HCT116 (cell line): ENCODE data around the gene PVALEF. TPM values are rescaled to one million over a fixed set of nuclear protein-coding genes. Genes with fewer than 3 reads are reported as not detected.

Experiments
- ATAC-seq: fragments of 200-7000 bp; cut with Tn5 transposase; 2 replicates; pipeline ENCODE4 v1.9.1; 2020; ENCODE audit warnings: mild to moderate bottlenecking, moderate library complexity
- BruUV-seq: library from RNA; stranded (reverse); fragments of 400-500 nt; replicated peaks from 2 replicates; lab custom pipeline; 2021; lab: Mats Ljungman, UMichigan
- CTCF ChIA-PET: fragments of 300-600 bp; sonication (Branson Sonifier 250); formaldehyde crosslinking; loops from one replicate; lab custom pipeline; 2021; ENCODE audit warnings: antibody characterized with exemption; lab: Charles Lee
- POLR2A ChIA-PET: fragments of 300-600, 350-600 bp; sonication (Branson Sonifier 250); formaldehyde crosslinking; loops from one replicate; lab custom pipeline; 2021; ENCODE audit warnings: antibody characterized with exemption; lab: Charles Lee
- RAD21 ChIA-PET, 2 experiments: fragments of 300-600 bp; sonication (Branson Sonifier 250); formaldehyde crosslinking; loops; one replicate each; lab custom pipeline; 2023; ENCODE audit warnings: low total read pairs in 2 of 2; ENCODE audit not compliant: uncharacterized antibody in 2 of 2, unreplicated experiment in 2 of 2, low non-redundant PET in 1 of 2; lab: Charles Lee
- DNase-seq: peaks from one replicate; pipeline ENCODE4 v3.0.0-alpha.2; 2010; ENCODE audit warnings: low read depth, low spot score
- H2AFZ ChIP-seq: fragments of 200-600 bp; shearing (Covaris generic), sonication (generic); 2 replicates; pipeline ENCODE4 v1.6.1; 2017; ENCODE audit warnings: low read depth, mixed run types, mixed read lengths, antibody characterized with exemption, low read length; ENCODE audit not compliant: poor library complexity, severe bottlenecking
- H3K27ac ChIP-seq: 2 replicates; pipeline ENCODE4 v1.5.1; 2012; ENCODE audit warnings: low read depth, low read length
- H3K27me3 ChIP-seq: fragments of 200-600 bp; sonication (generic); 2 replicates; pipeline ENCODE4 v1.6.1; 2016; ENCODE audit warnings: mixed run types, low read length, mixed read lengths; ENCODE audit not compliant: insufficient read depth
- H3K36me3 ChIP-seq, 2 experiments: fragments of 200-500 bp in 1 of 2; fragments of 200-600 bp in 1 of 2; sonication (Bioruptor generic) in 1 of 2; sonication (generic) in 1 of 2; 2 replicates each; pipeline versions ENCODE4 v1.5.1 to v1.6.1; 2014 to 2016; ENCODE audit warnings: low read length in 2 of 2, inconsistent platforms in 1 of 2, mixed read lengths in 1 of 2, mixed run types in 1 of 2; ENCODE audit not compliant: insufficient read depth in 2 of 2, control insufficient read depth in 1 of 2
- H3K4me1 ChIP-seq, 2 experiments: fragments of 200-600 bp in 1 of 2; sonication (generic) in 1 of 2; 2 replicates each; pipeline versions ENCODE4 v1.5.1 to v1.6.1; 2012 to 2017; ENCODE audit warnings: low read length in 2 of 2, inconsistent platforms in 1 of 2, mild to moderate bottlenecking in 1 of 2, mixed read lengths in 1 of 2, mixed run types in 1 of 2, moderate library complexity in 1 of 2; ENCODE audit not compliant: insufficient read depth in 2 of 2, control insufficient read depth in 1 of 2
- H3K4me2 ChIP-seq: fragments of 200-600 bp; sonication (generic); 2 replicates; pipeline ENCODE4 v1.6.1; 2017; ENCODE audit warnings: mixed run types, low read length, mixed read lengths
- H3K4me3 ChIP-seq, 2 experiments: fragments of 200-600 bp in 1 of 2; sonication (generic) in 1 of 2; replicated peaks in 1 of 2; 2 replicates each; pipeline ENCODE4 v1.5.1; 2011 to 2016; ENCODE audit warnings: low read length in 2 of 2, control low read depth in 1 of 2, low read depth in 1 of 2, mild to moderate bottlenecking in 1 of 2, mixed read lengths in 1 of 2, mixed run types in 1 of 2
- H3K79me2 ChIP-seq: fragments of 200-600 bp; sonication (generic); 2 replicates; pipeline ENCODE4 v1.6.1; 2017; ENCODE audit warnings: mild to moderate bottlenecking, mixed run types, low read length, moderate library complexity, mixed read lengths; ENCODE audit not compliant: insufficient read depth
- H3K9ac ChIP-seq: fragments of 200-600 bp; sonication (generic); 2 replicates; pipeline ENCODE4 v1.6.1; 2016; ENCODE audit warnings: low read length, mixed read lengths
- H3K9me2 ChIP-seq: fragments of 200-600 bp; sonication (generic), shearing (Covaris generic); 2 replicates; pipeline ENCODE4 v1.6.1; 2017; ENCODE audit warnings: mixed run types, mild to moderate bottlenecking, moderate library complexity; ENCODE audit not compliant: insufficient read depth
- H3K9me3 ChIP-seq, 2 experiments: fragments of 200-500 bp in 1 of 2; fragments of 200-600 bp in 1 of 2; sonication (Bioruptor generic) in 1 of 2; sonication (generic) in 1 of 2; 2 replicates each; pipeline ENCODE4 v1.6.1; 2014 to 2017; ENCODE audit warnings: low read length in 2 of 2, mixed read lengths in 2 of 2, inconsistent platforms in 1 of 2, low read depth in 1 of 2, mild to moderate bottlenecking in 1 of 2, mixed run types in 1 of 2, moderate library complexity in 1 of 2; ENCODE audit not compliant: control insufficient read depth in 1 of 2, insufficient read depth in 1 of 2
- H4K20me1 ChIP-seq: fragments of 200-600 bp; sonication (generic), shearing (Covaris generic); 2 replicates; pipeline ENCODE4 v1.6.1; 2017; ENCODE audit warnings: mixed run types, mild to moderate bottlenecking, moderate library complexity; ENCODE audit not compliant: insufficient read depth
- CBX3 ChIP-seq: IDR thresholded peaks from 2 replicates; pipeline ENCODE4 v1.6.1; 2012; ENCODE audit warnings: low read depth
- EGR1 ChIP-seq: IDR thresholded peaks from 2 replicates; pipeline ENCODE4 v1.6.1; 2012; ENCODE audit warnings: low read depth
- EZH2 ChIP-seq: fragments of 200-600 bp; sonication (generic); IDR thresholded peaks from 2 replicates; pipeline ENCODE4 v1.6.1; 2017; ENCODE audit warnings: antibody characterized with exemption, mixed run types
- FOSL1 ChIP-seq: IDR thresholded peaks from 2 replicates; pipeline ENCODE4 v1.6.1; 2012; ENCODE audit warnings: low read depth
- JUND ChIP-seq: IDR thresholded peaks from 2 replicates; pipeline ENCODE4 v1.6.1; 2012
- POLR2A ChIP-seq: IDR thresholded peaks from 2 replicates; pipeline ENCODE4 v1.7.0; 2011; ENCODE audit warnings: borderline replicate concordance; ENCODE audit not compliant: insufficient read depth, insufficient read length; ENCODE audit errors: extremely low read depth
- RAD21 ChIP-seq: IDR thresholded peaks from 2 replicates; pipeline ENCODE4 v1.6.1; 2012; ENCODE audit warnings: low read depth, mild to moderate bottlenecking
- SP1 ChIP-seq: IDR thresholded peaks from 2 replicates; pipeline ENCODE4 v1.6.1; 2012; ENCODE audit warnings: low read depth
- TCF7L2 ChIP-seq: IDR thresholded peaks from 2 replicates; pipeline ENCODE4 v1.7.0; 2011; ENCODE audit warnings: borderline replicate concordance, inconsistent platforms; ENCODE audit not compliant: insufficient read depth, insufficient read length; ENCODE audit errors: extremely low read depth
- YY1 ChIP-seq: IDR thresholded peaks from 2 replicates; pipeline ENCODE4 v1.6.1; 2011; ENCODE audit warnings: low read length, low read depth, moderate library complexity, mild to moderate bottlenecking; ENCODE audit not compliant: insufficient replicate concordance; ENCODE audit errors: extremely low read depth
- ZFX ChIP-seq: fragments of 450-650 bp; IDR thresholded peaks from 2 replicates; pipeline ENCODE4 v1.6.1; 2017
- ZNF274 ChIP-seq: fragments of 200-500 bp; sonication (Bioruptor generic); IDR thresholded peaks from 2 replicates; pipeline ENCODE4 v1.6.1; 2014; ENCODE audit warnings: mild to moderate bottlenecking, low read depth, low read length, inconsistent platforms
- intact Hi-C: fragments of 100-400 bp; cut with micrococcal nuclease; formaldehyde crosslinking; loops from 2 replicates; pipeline ENCODE4 v1.10.0; 2022
- total RNA-seq: library from RNA; stranded (reverse); gene quantifications from one replicate; pipeline ENCODE4 v1.2.1, GENCODE V29; 2021; ENCODE audit not compliant: unreplicated experiment
- TF ChIP-seq, protein P1 (sequence below): IDR thresholded peaks from 2 replicates; pipeline ENCODE4 v1.6.1; 2011; ENCODE audit warnings: mild to moderate bottlenecking, low read length, moderate library complexity; ENCODE audit not compliant: insufficient replicate concordance; ENCODE audit errors: extremely low read depth
- TF ChIP-seq, protein P2 (sequence below): IDR thresholded peaks from 2 replicates; pipeline ENCODE4 v1.6.1; 2012
- TF ChIP-seq, protein P3 (sequence below): IDR thresholded peaks from 2 replicates; pipeline ENCODE4 v1.6.1; 2012; ENCODE audit warnings: low read depth

PVALEF gene
- total RNA-seq, 1 experiment from 2014 or later, result not detected

GRCh38 chr17:81231766-81232581, 66.7 kb downstream of the PVALEF start:
- TF ChIP-seq, protein P1, sequence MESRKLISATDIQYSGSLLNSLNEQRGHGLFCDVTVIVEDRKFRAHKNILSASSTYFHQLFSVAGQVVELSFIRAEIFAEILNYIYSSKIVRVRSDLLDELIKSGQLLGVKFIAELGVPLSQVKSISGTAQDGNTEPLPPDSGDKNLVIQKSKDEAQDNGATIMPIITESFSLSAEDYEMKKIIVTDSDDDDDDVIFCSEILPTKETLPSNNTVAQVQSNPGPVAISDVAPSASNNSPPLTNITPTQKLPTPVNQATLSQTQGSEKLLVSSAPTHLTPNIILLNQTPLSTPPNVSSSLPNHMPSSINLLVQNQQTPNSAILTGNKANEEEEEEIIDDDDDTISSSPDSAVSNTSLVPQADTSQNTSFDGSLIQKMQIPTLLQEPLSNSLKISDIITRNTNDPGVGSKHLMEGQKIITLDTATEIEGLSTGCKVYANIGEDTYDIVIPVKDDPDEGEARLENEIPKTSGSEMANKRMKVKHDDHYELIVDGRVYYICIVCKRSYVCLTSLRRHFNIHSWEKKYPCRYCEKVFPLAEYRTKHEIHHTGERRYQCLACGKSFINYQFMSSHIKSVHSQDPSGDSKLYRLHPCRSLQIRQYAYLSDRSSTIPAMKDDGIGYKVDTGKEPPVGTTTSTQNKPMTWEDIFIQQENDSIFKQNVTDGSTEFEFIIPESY, result no peak
- no peak for TF ChIP-seq YY1
- no peak for TF ChIP-seq ZNF274
- TF ChIP-seq, protein P2, sequence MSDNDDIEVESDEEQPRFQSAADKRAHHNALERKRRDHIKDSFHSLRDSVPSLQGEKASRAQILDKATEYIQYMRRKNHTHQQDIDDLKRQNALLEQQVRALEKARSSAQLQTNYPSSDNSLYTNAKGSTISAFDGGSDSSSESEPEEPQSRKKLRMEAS, result no peak
- TF ChIP-seq, protein P3, sequence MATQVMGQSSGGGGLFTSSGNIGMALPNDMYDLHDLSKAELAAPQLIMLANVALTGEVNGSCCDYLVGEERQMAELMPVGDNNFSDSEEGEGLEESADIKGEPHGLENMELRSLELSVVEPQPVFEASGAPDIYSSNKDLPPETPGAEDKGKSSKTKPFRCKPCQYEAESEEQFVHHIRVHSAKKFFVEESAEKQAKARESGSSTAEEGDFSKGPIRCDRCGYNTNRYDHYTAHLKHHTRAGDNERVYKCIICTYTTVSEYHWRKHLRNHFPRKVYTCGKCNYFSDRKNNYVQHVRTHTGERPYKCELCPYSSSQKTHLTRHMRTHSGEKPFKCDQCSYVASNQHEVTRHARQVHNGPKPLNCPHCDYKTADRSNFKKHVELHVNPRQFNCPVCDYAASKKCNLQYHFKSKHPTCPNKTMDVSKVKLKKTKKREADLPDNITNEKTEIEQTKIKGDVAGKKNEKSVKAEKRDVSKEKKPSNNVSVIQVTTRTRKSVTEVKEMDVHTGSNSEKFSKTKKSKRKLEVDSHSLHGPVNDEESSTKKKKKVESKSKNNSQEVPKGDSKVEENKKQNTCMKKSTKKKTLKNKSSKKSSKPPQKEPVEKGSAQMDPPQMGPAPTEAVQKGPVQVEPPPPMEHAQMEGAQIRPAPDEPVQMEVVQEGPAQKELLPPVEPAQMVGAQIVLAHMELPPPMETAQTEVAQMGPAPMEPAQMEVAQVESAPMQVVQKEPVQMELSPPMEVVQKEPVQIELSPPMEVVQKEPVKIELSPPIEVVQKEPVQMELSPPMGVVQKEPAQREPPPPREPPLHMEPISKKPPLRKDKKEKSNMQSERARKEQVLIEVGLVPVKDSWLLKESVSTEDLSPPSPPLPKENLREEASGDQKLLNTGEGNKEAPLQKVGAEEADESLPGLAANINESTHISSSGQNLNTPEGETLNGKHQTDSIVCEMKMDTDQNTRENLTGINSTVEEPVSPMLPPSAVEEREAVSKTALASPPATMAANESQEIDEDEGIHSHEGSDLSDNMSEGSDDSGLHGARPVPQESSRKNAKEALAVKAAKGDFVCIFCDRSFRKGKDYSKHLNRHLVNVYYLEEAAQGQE, result no peak
- TF ChIP-seq JUND, result no peak
- no peak for TF ChIP-seq ZFX
- TF ChIP-seq RAD21, result no peak
- TF ChIP-seq TCF7L2, result no peak
- no peak for TF ChIP-seq SP1
- TF ChIP-seq POLR2A, result no peak
- TF ChIP-seq EZH2, result no peak
- TF ChIP-seq EGR1, result no peak
- TF ChIP-seq FOSL1, result no peak
- TF ChIP-seq CBX3, result no peak
- TF ChIP-seq, all 23 proteins: peak for 0
- ChIA-PET CTCF (interaction anchor here (1.1 kb wide), 1 partner anchor 9 kb away, joined by 4 read pairs; the partner anchor contains the start of gene CEP131), RAD21 (no interaction called here), POLR2A (no interaction called here)
- H3K4me1 ChIP-seq, result no peaks in the 10 kb centered on the region
- BruUV-seq, result no TSS peak
- H3K27ac ChIP-seq, result no peak overlapping the region
- H3K79me2 ChIP-seq, result no peaks in the 10 kb centered on the region; the same call in 1 of the 2 replicates
- DNase-seq, result no peak
- no peak for ATAC-seq
- no peak overlapping the region for H3K4me2 ChIP-seq
- H2AFZ ChIP-seq, result no peak overlapping the region
- no peaks in the 10 kb centered on the region for H4K20me1 ChIP-seq
- H3K9me2 ChIP-seq, result no peaks in the 10 kb centered on the region
- no peaks in the 10 kb centered on the region for H3K9me3 ChIP-seq
- no peak overlapping the region for H3K4me3 ChIP-seq
- H3K9ac ChIP-seq, result no peak overlapping the region
- intact Hi-C loops, result no loop called here
- H3K27me3 ChIP-seq, result no peaks in the 10 kb centered on the region
- peaks cover 5 to 7% of the 10 kb centered on the region in 2 experiments; a peak in 1 of 4 replicates for H3K36me3 ChIP-seq
